SHP77 (cell line): ENCODE results near the gene GYS1.
"Not testable (repeated sequence)": the region's sequence is repeated elsewhere in the genome, so short reads cannot be mapped to it uniquely, and the experiment has no call there.

Source experiments
- DNase-seq, 2 experiments: peaks; one replicate each; lab custom pipeline; 2025; lab: John Stamatoyannopoulos, UW

GYS1 gene

DNA sequence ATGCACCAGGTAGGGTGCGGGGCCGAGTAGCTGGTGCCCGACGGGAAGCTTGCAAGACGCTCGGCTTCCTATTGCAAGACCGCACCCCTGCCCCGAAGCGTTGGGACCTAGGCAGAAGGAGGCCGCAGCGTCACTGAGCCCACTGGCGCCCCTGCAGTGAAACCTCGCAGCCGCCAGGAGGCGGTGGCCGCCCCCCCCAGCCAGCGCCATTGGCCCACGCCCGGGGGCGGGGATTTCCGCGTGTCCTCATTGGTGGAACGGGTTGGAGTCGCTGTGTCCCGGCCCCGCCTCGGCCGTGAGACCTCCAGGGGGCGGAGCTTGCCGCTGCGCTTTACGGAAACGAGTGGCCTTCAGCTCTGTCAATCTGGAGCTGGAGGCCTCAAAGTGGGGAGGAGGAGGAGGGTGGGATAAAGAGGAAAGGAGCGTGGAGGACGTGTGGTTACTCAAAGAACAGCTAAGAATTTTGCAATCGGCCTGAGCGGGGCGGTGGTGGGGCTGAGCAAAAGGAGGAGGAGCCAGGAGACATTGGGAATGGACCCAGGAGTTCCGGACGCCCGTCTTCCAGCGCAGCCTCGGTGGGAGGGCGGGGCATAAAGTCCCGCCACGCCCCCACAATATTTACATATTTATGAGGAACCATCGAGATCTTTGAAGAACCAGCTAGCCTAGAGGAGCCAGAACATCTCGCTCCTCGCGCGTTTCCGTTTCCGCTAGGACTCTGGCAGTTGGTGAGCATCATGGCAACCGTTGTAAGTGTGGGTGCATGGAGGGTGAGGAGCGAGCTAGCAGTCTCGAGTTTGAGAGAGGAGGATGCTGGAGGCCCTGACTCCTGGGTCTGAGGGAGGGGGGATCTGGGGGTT, at the start of gene GYS1, which contains the start of gene RUVBL2:
Gene GYS1 (minus strand): TSS at position 135 of the 860 bp plus-strand sequence. CDS start 197 bp downstream, outside the sequence.
Gene RUVBL2 (plus strand): TSS at position 713 of the 860 bp plus-strand sequence. CDS start 25 bp downstream, at position 738.
- peak; percentile 98 to 99 for DNase-seq

DNA sequence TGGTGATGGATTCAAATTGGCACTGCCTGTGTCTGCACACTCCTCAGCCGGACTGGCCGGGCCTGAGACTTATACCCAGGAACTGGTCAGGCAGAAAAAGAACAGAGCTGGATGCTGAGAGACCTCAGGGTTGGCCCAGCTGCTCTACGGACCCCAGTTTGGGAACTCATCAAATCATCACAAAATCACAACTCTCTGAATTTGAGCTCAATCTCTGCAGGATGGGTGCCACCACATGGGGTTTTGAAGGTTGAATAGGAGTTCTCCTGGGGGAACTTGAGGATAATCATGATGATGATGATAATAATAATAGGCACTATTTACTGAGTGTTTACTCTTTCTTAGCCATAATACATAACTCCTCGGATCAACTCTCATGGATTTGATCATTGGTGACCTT, 49.6 kb upstream of the GYS1 start:
- DNase-seq, result not testable (repeated sequence)

DNA sequence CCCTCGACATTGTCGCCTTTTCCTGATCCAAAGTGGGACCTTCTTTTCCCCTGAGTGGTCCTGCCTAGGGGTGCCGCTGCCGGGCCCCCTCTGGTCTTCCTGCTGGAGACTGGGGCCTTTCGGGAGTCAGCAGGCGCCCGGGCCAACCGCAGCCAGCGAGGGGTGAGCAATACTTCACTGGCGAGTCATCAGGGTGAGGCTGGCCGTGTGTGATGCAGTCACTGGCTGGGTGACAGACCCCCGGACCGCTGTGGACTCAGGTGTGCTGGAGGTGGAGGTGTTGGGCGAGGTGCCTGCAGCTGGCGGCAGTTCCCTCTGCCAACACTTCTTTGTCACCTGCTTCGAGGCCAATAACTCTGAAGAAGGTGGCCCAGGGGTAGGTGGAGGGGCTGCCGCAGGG, 49.1 kb upstream of the GYS1 start:
- no peak for DNase-seq

DNA sequence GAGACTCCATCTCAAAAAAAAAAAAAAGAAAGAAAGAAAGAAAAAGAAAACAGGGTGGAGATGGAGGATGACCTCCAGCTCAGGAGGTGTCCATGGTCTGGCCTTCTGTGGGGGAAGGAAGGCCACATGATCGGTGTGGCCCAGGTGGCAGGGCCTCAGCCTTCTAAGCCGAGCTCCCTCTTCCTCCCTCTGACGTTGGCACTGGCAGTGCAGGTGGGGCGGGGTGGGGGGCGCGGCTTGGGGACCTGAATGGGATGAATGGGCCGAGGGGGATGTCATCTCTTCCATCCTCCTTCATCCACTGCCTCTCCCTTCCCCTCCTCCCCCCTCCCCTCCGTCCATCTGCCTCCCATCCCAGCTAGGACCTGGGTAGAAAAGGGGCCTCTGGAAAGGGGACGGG, 46.6 kb upstream of the GYS1 start:
- DNase-seq, result not testable (repeated sequence)

DNA sequence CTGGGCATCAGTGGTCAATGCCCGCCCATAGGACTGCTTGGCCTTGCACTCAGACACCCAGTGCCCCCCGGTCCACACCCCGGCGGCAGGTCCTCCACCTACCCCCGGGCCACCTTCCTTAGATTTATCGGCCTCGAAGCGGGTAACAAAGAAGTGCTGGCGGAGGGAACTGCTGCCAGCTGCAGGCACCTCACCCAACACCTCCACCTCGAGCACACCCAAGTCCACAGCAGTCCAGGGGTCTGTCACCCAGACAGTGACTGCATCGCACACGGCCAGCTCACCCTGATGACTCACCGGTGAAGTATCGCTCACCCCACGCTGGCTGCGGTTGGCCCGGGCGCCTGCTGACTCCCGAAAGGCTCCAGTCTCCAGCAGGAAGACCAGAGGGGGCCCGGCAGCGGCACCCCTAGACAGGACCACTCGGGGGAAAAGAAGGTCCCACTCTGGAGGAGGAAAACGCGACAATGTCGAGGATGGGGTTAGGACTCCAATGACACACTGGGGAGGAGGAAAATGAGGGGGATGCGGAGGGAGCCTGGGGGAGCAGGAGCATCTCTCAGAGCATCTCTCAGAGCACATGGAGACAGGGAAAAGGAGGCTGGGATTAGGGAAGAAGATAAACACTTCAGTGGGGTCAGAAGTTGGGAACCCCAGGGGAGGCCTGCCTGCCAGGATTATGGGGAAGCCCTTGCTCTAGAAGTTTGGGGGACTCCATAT, 45.6 kb upstream of the GYS1 start:
- not testable (repeated sequence) for DNase-seq

DNA sequence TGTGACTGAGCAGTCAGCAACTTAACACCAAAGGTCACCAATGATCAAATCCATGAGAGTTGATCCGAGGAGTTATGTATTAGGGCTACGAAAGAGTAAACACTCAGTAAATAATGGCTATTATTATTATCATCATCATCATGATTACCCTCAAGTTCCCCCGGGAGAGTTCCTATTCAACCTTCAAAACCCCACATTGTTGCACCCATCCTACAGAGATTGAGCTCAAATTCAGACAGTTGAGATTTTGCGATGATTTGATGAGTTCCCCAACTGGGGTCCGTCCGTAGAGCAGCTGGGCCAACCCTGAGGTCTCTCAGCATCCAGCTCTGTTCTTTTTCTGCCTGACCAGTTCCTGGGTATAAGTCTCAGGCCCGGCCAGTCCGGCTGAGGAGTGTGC, 45.0 kb upstream of the GYS1 start:
- not testable (repeated sequence) for DNase-seq

DNA sequence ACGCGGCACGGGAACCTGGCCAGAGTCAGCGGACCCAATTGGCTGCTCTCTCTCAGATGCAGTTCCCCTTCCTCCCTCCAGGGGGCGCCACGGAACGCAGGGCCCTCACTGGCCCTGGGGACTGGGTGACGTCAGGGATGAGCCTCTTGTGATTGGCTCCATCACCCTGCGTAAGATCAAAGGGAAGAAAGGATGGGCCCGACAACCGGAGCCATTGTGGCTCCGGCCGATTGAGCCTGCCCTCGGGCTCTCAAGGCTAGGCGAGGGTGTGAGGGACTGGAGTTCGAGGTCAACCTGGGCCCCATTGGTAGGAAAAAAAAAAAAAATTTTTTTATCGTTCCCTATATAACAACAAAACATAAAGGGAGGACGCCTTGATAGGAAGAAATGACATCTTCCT, 43.7 kb upstream of the GYS1 start, which contains the start of gene CGB1:
Gene CGB1 (minus strand): TSS at position 81 of the 400 bp plus-strand sequence. CDS start 184 bp downstream, outside the sequence.
- peak; percentile 84 to 94 for DNase-seq

DNA sequence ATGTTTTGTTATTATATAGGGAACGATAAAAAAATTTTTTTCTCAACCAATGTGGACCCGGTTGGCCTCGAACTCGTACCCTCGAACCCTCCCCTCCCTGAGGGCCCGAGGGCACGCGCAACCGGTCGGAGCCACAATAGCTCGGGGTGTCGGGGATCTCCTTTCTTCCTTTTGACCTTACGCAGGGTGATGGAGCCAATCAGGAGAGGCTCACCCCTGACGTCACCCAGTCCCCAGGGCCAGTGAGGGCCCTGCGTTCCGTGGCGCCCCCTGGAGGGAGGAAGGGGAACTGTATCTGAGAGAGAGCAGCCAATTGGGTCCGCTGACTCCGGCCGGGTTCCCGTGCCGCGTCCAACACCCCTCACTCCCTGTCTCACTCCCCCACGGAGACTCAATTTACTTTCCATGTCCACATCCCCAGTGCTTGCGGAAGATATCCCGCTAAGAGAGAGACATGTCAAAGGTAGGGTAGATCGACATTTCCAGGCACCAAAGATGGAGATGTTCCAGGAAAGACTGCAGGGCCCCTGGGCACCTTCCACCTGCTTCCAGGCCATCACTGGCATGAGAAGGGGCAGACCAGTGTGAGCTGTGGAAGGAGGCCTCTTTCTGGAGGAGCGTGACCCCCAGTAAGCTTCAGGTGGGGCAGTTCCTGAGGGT, 38.7 kb upstream of the GYS1 start, which contains the start of gene CGB2:
Gene CGB2 (plus strand): TSS at position 249 of the 660 bp plus-strand sequence. CDS start 206 bp downstream, at position 455.
- peak; percentile 78 to 79 for DNase-seq

DNA sequence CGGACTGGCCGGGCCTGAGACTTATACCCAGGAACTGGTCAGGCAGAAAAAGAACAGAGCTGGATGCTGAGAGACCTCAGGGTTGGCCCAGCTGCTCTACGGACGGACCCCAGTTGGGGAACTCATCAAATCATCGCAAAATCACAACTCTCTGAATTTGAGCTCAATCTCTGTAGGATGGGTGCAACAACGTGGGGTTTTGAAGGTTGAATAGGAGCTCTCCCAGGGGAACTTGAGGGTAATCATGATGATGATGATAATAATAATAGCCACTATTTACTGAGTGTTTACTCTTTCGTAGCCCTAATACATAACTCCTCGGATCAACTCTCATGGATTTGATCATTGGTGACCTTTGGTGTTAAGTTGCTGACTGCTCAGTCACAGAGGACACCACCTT, 37.2 kb upstream of the GYS1 start:
- not testable (repeated sequence) for DNase-seq

DNA sequence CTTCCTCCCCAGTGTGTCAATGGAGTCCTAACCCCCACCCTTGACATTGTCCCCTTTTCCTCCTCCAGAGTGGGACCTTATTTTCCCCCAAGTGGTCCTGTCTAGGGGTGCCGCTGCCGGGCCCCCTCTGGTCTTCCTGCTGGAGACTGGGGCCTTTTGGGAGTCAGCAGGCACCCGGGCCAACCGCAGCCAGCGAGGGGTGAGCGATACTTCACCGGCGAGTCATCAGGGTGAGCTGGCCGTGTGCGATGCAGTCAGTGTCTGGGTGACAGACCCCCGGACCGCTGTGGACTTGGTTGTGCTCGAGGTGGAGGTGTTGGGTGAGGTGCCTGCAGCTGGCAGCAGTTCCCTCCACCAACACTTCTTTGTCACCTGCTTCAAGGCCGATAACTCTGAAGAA, 36.6 kb upstream of the GYS1 start:
- not testable (repeated sequence) for DNase-seq

DNA sequence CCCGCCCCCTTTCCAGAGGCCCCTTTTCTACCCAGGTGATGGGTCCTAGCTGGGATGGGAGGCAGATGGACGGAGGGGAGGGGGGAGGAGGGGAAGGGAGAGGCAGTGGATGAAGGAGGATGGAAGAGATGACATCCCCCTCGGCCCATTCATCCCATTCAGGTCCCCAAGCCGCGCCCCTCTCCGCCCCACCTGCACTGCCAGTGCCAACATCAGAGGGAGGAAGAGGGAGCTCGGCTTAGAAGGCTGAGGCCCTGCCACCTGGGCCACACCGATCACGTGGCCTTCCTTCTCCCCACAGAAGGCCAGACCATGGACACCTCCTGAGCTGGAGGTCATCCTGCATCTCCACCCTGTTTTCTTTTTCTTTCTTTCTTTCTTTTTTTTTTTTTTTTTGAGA, 35.6 kb upstream of the GYS1 start:
- DNase-seq, result not testable (repeated sequence)

DNA sequence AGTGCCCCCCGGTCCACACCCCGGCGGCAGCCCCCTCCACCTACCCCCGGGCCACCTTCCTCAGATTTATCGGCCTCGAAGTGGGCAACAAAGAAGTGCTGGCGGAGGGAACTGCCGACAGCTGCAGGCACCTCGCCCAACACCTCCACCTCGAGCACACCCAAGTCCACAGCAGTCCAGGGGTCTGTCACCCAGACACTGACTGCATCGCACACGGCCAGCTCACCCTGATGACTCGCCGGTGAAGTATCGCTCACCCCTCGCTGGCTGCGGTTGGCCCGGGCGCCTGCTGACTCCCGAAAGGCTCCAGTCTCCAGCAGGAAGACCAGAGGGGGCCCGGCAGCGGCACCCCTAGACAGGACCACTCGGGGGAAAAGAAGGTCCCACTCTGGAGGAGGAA, 32.5 kb upstream of the GYS1 start:
- DNase-seq, result not testable (repeated sequence)

DNA sequence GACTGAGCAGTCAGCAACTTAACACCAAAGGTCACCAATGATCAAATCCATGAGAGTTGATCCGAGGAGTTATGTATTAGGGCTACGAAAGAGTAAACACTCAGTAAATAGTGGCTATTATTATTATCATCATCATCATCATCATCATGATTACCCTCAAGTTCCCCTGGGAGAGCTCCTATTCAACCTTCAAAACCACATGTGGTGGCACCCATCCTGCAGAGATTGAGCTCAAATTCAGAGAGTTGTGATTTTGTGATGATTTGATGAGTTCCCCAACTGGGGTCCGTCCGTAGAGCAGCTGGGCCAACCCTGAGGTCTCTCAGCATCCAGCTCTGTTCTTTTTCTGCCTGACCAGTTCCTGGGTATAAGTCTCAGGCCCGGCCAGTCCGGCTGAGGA, 32.0 kb upstream of the GYS1 start:
- DNase-seq, result not testable (repeated sequence)

DNA sequence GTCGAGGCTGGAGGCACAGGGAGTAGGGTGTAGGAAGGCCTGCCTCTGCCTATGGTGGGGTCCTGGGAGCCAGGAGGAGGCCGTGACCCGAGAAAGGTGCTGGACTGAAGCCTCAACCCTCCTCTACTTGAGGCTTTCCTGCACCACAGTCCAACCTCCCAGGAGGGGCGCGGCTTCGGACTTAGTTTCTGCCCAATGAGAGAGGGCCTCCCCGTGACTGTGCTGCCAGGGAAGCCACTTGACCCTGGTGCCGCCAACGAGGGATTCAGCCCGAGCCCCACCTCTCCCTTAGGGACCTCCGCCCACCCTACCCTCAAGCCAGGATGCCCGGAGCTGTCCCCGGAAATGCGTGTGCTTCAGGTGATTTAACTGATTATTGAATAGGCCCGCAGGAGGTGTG, 31.1 kb upstream of the GYS1 start, which contains the start of gene CGB3:
Gene CGB3 (minus strand): TSS at position 101 of the 400 bp plus-strand sequence. CDS start 362 bp downstream, outside the sequence.
- not testable (repeated sequence) for DNase-seq

DNA sequence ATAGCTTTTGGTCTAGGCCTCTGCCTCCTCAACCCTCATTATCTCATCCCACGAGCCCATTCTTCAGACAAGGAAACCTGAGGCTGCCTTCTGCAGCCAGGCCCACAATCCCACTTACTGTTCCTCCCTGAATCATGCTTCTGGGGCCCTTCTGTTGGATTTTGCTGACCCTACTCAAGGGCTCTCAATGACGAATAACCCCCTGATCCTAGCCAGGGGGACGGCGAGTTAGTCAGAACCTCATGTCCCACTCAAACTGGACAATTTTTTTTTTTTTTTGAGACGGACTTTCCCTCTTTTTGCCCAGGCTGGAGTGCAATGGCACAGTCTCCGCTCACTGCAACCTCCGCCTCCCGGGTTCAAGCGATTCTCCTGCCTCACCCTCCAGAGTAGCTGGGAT, 29.0 kb upstream of the GYS1 start:
- no peak for DNase-seq

DNA sequence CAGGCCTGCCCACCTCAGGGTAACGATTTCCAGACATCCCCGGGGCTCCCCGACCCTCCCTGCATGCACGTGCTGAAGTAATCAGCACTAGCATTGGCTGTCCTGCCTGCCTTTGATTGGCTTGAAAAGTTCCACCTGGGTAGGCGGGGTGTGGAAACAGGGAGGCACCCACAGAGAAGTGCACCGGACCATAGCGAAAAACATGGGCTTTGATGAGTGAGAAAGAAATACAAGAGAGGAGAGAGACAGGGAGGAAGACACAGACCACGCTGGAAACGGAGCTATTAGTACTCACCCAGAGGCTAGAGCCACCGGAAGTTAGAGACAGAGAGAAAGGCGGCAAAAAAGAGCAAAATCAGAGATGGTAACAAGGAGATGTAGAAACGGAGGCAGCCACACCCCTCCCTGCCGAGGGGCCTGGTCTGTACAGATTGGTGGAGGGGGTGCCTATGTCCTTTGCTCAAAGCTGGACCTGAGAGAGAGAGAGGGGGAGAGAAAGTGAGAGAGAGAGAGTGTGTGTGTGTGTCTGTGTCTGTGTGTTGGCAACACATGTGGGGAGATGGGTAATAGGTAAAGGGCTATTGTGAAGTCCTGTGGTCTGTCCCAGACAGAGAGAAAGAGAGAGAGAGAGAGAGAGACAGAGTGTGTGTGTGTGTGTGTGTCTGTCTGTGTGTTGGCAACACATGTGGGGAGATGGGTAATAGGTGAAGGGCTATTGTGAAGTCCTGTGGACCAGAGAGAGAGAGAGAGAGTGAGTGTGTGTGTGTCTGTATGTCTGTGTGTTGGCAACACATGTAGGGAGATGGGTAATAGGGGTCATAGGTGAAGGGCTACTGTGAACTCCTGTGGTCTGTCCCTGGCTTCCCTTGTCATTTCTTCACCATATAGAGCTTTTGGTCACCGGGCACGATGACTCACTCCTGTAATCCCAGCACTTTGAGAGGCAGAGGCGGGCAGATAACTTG, 28.1 kb upstream of the GYS1 start:
- DNase-seq, result no peak

DNA sequence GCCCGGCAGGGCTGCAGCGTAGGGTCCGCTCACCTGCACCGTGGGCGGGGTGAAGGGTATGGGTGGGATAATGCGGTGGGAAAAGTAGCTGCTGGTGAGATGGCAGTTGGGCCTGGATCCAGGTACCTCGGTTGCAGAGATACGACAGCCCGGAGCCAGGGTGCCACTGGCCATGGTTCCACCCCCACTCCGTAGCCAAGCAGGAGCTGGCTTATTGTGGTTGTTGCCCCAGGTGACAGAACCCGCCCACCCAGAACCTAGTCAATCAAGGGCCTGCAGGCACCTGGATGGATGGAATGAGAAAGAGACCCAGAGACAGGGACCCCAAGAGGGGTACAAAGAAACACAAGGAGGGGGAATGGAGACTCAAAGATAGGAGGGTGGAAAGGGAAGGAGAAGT, 27.2 kb upstream of the GYS1 start:
- peak in 1 of 2 experiments; percentile 9 for DNase-seq

DNA sequence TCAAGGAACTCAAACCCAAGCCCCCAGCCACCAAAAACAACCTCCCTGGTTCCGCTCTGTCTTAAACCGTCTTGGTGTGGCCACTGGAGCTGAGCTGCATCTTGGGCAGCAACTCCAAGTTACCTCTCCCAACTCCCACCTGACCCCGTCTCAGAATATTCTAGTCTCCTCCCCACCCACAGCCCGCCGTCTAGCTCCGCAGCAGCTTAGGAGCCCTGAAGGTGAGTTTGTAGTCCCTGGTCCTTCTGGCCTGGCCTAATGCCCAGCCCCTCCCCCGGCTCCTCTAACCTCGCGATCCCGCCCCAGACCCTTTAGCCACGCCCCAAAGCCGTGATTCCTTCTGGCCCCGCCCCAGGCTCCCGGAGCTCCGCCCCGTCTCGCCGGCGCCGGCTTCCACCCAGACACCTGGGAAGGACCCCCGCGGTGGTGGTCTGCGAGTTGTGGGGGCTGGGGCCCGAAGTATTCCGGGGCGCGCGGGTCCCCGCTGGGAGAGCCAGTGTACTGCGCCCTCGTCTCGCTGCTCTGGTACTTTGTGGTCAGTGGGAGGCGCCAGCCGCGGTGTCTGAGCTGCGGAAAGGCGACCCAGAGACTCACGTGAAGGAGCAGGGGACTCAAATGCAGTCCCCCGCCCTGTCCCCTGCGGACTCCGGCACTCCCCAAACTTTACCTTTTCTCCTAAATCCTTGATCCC, 26.3 kb upstream of the GYS1 start:
- DNase-seq, result peak; percentile 67 to 77

DNA sequence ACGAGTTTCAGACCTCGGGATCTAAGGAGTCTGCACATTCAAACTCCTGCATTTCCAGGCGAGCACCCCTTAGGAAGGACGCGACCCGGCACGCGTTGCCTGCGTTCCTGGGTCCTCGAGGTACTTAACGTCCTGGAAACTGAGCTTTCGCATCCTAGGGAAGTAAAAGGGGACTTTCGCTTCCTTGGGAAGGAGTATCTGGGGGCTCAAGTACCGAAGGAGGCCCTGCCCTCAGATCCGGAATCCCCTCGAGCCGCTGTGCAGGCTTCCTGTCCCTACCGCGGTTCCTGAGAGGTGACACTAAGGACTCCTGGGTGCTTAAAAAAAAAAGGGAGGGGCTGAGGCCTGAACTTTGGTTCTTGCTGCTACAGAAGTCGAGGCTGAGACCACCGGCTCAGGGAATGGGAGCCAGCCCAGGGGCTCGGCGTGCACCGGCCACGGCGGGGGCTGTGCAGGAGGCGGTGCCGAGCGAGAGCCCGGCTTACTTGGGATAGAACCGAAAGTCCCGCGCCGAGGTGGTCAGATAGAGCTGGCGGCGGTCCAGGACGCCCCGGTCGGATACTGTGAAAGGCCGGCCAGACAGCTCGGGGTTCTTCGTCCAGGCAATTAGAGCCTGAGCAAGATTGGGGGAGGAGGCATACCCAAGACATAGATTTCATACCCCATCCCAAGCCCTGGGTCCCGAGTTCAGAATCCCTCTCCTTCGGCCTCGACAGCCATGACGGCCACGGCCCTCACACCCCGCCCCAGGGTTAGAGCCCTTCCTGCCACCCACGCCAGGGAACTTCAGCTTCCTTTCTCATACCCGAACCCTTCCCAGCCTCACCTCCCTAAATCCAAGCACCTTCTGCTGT, 25.5 kb upstream of the GYS1 start:
- DNase-seq, result not testable (repeated sequence)
